Activated T-cell treated with anti-CD3 and anti-CD28 coated beads for 48 hours (primary cell): ENCODE data around the gene NAT10.

Experiments used
- DNase-seq: peaks from one replicate; pipeline ENCODE4 v3.0.0-alpha.2; 2020; ENCODE audit warnings: low read depth

Gene NAT10

DNA sequence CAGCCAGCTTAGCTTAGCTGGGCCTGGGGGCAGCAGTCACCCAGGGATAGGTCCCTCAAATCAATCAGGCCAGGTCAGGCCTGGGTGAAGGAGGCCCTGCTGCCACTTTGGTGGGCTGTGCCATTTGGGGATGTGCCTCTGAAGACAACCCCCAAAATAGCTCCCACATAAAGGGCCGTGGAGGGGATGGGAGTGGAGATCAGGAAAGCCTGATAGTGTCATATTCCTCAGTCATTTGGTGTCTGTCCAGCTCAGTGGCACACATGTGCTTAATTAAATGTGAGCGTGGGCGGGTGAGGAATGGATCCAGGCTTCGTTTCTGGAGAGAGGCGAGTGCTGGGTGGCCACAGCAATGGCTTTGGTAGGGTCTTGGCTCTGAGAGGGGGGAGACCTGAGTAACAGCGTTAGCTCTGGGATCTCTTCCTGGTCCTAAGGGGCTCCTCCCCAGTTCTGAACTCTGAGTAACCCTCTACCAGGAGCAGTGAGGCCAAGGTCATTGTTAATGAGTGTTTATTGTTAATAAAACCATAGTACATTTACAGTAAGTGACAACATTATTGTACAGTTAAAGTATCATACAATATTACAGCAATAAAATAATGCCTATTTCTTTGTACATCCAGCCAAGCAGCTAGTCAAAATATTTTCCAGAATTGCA is 45.2 kb downstream of the NAT10 start:
- DNase-seq, result no peak

DNA sequence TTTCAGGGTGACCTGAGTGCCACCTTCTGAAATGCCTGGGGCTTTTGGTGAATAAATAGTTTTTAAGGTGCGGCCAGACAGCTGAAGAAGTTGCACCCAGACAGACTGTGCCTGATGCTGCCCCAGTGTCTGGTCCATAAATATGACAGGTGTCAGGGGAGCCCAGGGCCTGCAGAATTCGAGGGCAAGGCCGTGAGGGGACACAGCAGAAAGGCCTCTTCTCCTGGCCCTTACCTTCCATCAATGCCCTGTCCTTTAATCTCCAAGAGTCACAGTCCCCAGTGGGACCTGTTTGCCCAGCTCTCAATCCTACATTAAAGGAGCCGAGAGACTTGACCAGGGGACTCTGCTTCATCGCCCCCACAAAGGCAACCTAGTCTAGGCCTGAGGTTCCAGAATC is 45.7 kb downstream of the NAT10 start:
- no peak for DNase-seq

DNA sequence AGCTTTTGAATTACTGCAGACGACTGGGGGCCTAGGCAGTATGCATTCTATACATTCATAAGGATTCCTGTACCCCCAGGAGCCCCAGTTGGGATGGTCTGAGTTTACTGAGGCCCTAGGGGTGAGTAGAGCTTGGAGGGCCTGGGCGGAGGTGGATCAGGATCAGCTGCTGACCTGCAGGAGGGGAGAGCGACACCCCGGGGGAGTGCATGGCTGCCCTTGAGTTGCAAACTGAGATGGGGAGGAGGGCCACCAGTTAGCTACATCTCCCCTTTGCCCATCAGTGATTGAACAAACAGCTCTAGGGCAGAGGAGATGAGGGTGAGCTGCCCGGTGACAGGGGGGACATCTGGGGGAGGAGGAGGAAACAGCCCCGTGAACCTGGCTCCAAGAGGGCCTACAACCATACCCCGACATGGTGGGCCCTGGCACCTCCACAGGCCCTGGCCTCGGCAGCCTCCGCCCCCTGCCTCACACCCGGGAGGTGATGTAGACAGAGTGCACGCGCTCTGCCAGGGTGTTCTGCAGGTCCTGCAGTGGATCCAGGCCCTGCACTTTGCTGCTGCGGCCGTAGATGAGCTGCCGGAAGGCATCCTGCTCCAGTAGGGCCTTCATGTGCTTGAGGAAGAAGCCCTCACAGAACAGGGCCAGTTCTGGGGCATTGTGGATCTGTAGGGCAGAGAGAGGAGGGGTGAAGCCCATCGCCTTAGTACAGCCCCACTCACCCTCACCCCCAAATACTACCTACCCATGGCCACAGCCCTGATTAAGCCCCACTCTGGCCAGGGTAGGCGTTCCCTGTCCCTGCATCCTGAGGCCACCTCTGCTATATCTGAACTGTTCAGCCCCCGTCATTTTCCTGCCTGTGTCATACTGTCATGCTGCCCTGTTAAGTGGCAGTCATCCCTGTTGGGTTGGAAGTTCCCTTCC is 46.8 kb downstream of the NAT10 start:
- DNase-seq, result no peak

DNA sequence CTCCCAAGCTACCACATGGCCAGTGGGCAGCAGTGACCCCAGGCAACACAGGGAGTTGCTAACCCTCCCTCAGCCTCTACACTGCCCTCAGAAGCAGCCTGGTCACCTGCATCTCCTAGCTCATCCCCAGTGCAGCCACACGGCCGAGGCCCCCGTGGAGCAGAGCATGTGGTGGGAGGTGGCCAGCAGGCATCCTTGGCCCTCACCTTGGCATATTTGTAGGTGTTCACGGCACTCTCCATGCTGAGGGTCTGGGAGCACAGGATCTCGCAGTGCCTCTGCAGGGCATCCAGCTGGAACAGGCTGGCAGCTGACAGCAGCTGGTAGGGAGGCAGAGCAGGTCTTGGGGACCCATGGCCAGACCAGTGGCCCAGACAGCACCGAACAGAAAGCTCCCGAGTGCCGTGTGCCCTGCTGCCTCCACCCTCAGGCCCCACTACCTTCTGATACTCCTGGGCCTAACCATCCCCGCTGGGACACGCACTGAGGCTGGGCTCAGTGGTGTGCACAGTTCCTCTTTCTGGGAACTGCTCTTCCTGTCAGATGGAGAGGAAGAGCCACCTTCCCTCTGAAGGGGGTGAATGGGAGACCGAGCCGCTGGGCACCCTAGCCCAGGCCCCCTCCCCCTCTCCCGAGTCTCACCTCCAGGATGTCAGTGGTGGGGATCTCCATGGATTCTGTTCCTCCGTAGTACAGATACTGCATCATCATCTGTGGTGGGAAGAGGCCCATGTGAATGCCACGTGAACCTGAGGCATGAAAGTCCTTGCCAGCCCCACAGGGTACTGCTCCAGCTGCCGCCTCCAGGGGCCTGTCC is 48.8 kb downstream of the NAT10 start:
- DNase-seq, result no peak

DNA sequence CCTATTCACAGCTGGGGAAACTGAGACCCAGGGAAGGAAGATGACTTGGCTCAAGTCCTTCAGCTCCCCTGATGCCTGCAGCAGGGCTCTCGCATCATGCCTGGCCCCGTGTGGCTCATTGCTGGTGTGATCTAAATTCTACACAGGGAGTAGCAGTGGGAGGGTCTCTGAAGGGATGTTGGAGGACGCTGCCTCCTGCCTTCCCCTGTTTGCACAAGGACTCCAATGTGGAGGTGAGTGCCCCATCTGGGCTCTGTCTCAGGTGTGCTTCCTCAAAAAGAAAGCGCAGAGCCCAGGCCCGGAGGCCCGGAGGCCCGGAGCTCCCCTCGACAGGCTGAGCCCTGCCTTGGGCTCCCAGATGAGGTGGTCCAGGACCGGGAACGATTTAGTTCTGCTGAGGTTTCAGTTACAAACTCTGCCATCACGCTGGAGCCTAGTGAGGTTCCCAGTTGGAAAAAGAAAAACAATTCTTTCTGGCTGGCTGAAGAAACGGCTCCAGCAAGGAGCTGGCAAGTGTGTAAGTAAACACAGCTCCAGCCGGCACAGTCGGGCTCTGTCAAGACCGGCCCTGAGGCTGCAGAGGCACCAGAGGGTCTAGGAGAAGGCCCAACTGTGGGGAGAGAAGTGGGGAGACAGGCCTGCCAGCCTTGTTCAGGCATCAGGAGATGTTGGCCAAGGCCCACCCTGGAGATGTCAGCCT is 49.8 kb downstream of the NAT10 start:
- DNase-seq, result no peak

DNA sequence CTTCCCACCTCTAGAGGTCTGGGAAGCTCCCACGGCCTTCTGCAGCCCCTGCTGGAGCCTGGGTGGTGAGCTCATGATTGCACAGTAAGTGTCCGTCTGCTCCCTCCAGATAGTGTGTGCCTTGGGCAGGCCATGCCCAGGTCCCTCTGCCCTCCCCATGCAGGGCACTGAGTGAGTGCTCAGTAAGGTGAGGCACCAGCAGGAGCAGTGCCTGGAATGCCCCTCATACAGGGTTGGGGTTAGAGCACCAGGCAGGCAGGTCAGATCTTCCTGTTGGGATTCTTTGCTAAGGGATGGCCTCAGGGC is 50.3 kb downstream of the NAT10 start:
- DNase-seq, result no peak

DNA sequence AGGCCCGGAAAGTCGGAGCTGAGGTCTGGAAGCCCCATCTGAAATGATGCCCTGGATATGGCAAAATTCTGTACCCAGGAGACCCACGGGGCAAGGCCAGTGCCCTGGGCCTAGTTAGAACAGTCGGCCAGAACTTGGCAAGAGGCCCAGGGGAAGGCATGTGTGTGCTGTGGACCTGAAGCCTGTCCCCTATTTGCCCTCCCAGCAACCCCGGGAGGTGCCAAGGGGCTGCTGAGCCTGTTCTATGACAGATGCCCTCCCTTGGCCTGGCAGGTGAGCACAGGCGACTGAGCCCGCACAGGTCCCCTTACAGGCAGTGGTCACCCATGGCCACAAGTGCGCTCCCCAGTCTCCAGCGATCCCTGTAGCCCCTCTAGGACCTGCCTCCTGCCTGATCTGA is 51.7 kb downstream of the NAT10 start:
- no peak for DNase-seq

DNA sequence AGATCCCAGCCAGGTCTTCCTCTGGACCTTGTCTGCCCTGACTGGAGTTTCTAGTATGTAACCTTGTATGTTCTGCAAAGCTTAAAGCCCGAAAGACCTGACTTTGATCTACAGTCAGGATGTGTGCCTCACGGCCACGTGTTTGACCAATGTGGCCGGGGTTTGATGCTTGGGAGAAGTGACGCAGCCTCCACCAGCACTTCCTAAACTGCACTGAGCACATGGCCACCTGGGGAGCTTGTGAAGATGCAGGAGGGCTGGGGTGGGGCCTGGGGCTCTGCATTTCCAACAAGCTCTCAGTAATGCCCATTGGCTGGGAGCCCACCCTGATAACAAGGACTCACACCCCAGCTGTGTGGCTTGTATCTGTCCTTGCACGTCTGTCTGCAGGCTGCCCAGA is 53.2 kb downstream of the NAT10 start:
- no peak for DNase-seq

DNA sequence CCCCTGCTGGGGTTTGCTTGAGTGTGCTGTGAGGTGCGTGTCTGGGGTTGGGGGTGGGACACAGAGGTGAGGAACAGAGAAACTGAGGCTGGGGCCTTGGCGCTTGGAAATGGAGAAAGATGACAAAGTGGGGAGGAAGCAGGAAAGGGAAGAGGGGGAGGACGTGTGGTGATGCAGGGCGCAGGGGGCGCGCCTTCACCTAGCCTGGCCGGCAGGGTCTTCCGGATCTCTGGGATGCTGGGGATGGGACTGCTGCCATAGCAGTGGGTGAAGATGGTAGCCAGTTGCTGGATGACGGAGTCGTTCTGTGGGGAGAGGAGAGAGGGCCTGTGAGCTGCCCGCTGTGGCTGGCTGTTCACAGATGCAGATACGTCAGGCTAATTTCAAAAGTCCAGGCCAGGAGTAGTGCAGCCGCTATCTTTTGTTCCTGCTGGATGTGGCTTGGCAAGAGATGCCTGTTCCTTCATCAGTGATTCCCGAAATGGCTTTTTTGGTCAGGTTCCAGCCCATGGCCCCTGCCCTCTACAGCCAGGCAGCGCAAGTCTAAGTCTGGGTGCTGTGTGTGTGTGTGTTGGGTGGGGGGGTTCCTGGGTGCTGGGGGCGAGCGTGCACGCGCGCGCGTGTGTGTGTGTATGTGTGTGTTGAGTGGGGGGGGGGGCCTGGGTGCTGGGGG is 54.8 kb downstream of the NAT10 start:
- no peak for DNase-seq

DNA sequence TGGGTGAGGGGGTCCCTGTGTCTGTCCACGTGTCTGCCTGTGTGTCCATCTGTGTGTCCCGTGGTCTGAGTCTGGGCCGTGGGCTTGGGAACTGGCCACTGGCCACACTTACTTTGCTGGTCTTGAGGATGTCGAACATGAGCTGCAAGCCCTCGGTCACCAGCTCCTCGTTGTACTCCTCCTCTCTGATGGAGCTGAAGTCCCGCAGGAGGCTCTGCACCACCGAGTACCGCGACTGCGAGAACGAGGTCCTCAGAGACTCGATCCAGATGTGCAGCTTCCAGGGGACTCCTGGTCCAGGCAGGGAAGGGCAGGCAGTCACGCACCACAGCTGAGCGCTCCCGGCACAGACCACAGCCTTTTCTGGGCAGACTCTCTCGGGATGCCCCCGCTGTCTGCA is 55.4 kb downstream of the NAT10 start:
- DNase-seq, result no peak

DNA sequence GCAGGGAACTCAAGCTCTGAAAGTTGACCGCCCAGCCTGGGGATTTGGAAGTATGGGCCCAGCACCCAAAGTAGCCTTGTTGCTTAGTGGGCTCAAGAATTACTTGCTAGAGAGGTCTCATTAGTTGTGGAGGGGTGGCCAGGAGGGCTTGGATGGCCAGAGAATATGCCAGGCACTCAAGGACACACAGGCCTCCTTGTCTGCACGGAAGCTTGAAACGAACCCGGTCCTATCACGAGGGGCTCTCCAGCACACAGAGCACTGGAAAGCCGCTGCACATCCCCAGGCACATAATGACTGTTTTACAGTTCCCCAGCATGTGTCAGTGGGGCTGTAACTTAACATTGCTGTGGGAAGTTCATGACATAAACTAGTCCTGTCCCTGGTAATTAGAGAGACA is 55.9 kb downstream of the NAT10 start:
- DNase-seq, result no peak

DNA sequence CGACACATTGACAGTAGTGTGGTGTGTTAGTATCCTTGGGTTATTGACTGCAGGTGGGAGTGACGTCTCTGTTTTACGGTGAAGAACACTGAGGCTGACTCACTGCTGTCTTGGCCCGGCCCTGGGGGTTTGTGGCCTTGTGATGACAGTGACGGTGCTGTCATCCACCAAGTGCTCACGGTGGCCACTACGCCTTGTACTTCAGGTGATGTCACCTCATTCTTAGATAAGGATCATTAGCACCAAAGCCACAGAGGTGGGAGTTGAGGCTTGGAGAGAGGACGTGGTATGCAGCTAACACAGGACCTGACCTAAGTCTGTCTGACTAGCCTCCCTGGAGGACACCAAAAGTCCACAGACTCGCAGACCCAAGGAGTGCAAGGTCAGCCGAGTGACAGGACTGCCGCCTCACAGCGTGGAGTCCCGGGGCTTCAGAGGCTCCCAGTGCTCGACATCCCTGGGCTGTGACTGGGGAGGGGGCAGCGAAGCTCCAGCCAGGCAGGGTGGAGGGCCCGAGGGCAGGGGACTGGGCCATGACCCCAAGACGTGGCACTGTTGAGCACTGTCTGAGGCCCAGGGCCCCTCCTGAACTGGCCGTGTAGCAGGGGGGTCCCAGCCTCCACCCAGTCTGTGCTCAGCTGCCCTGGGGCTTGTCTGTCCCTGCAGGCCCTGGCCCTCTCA is 56.5 kb downstream of the NAT10 start:
- peak; percentile 53 for DNase-seq

DNA sequence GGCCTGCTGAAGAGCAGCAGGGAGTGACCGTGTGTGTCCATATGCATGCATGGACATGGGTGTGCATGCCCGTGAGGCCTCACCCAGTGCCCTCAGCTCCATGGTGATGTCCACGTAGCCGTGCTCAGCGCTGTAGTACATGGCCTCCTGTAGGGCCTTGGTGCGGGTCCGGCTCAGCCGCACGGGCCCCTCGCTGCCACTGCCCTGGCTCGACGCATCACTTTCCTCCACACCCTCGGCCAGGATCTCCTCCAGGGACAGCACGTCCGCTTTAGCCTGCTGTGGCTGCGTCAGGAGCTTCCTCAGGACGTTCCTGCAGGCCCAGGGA is 57.0 kb downstream of the NAT10 start:
- DNase-seq, result no peak

DNA sequence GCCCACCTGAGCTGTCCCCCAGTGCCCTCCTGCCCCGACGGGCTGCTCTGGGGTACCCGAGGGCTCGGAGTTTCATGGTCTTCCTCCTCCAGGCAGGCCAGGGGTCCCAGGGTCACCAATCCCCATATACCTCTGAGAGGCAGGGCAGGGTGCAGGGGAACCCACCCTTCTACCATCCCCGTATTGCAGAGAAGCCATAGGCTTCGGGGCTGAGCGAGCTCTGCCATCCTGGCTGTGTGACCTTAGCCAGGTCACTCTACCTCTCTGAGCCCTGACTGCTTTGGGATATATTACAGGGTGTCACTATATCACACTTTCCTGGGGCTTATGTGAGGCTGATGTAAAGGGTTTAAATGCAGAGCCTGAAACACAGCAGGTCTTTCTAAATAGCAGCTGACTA is 57.4 kb downstream of the NAT10 start:
- no peak for DNase-seq

DNA sequence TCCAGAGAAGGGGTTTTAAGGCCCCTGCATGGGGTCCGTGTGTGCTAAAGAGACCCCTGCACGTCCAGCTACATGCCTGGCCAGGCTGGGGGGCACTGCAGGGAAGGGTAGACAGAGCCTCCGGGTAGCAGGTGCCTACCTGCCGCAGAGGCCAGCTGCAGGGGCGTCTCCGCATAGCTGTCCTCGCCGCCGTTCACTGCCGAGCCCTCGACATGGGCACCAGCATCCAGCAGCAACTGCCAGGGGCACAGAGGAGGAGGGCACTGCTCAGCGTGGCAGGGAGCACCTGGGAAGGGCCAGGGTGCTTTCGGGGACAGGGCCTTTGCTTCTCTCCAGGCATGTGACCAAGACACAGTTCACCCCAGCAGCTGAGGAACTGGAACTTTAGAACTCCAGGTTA is 59.7 kb downstream of the NAT10 start:
- no peak for DNase-seq

DNA sequence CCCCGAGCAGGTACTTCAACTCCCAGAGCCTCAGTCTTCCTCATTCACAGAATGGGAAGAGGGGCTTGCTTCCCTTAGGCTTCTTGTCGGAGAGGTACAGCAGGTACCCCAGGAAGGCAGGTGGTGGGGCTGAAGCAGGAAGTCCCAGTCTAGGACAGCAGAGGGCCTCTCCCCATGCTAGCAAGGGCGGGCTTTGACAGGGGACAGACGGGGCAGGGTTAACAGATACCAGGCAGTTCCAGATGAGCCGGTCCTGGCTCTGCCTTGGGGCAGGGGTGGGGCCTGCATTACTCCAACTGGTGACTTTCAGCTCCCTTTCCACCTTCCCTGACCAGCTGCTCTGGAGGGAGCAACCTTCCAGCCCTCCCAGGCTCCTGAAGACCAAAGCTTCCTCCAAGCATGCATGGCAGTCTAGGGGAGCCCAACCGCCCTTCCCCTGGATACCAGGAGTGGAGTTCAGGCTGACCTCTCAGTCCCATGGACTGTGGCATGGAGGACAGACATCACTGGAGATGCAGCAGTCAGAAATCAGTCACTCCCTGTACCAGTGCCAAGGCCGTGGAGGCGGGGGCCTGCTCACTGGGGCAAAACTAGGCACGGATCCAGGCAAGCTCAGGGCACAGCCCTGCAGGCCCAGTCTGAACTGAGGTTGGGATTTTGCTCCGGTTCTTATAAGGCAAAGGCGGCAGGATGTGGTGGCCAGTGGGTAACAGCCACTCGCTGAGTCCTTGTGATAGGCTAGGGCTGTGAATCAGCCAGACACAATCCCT is 60.5 kb downstream of the NAT10 start:
- DNase-seq, result no peak

DNA sequence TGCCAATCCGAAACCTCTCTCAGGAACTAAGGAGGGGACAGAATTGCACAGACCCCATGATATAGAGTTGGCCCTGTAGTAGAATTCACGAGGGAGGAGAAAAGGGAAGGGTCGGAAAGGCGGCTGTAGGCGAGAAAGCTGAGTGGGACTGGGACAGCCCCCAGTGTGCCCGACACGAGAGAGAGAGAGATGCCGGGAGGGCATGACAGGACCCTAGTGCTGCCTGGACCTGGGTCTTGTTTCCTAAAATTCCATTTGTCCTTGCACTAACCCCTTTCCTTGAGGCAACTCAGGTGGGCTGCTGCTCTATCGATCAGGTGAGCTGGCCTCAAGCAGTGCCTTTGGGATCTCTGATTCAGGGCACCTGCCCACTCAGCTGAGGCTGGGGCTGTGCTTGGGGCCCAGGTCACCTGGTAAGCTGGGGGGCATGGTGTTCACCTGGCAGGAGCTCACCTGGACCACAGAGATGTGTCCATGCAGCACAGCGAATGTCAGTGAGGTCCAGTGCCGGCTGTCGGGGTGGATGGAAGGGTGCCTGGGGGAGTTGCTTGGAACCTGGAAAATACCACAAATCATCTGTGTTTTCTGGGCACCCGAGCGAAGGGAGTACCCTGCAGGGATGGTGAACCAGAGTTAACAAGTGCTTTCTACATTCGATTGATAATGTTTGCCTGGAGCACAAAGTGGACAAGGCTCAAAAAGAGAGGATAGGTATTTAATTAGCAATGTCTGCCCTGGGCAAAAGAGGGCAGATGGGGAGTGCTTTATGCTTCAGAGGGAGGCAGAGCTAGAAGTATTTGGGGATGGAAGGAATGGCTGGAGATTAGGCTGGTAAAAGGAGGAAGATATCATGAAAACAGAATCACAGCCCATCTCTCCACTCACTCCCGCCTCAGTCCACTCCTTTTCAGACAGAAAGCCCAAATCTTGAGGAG is 61.6 kb downstream of the NAT10 start:
- no peak for DNase-seq

DNA sequence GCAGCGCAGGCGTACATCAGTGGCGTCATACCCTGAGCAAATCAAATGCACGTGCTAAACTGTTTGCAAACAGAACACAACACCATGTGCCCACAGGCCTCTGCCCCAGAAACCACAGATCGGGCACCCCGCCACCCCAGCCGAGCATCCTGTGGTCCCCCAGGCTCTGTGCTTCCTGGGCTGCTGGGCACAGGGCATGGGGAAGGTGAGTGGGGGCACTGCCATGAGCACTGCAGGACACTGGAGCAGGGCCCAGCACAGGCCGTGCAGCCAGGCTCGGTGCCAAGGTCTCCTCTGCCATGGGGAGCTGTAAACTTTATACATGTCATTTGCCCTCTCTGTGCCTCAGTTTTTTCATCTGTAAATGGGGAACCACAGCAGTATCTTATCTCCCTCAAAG is 62.5 kb downstream of the NAT10 start:
- DNase-seq, result no peak

DNA sequence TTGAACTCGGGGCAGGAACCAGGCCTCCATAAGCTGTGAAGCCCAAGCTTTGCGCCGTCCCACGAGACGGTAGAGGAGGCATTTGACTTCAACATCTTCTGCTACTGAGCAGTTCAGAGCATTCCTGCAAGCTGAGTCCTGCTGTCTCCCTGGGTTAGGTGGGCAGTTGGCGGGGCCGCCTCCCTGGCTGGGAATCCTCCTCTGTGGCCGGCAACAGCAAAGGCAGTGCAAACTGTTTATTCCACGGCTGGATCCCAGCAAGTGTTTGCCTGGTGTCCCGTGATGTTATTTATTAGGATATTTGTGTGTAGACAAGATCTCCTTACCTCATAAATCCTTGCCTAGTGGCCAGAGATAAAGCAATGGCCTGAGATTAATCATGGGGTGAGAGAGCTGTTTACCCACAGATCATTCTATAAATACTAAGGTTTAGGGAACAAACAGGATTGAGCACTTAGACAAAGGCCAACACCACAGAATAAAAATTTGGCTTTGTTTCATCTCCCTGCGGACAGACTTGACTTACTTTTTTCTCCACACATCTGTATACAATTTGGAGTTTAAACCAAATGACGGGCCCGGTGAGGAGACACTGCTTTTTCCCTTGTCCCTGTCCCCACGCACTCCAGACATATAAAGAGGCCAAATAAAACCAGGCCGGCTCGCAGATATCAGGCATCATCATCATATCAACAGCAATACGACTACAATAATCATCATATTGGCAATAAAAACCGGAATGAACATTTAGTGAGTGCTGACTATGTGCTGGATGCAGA is 63.4 kb downstream of the NAT10 start:
- DNase-seq, result no peak
